HG03280 (cell line): ENCODE results near the gene DIO3.

Experiments
- ATAC-seq: cut with Tn5 transposase; IDR thresholded peaks from one replicate; pipeline ENCODE4 v1.9.1; 2021; ENCODE audit warnings: mild to moderate bottlenecking, moderate library complexity; ENCODE audit not compliant: unreplicated experiment

DIO3 gene

GRCh38 chr14:101561145-101561896 lies at the start of gene DIO3:
DIO3 (plus strand) TSS chr14:101561495.
- ATAC-seq = no peak

- ATAC-seq = no peak
Observed at GRCh38 chr14:101511620-101512375, 49.5 kb upstream of the DIO3 start.

GRCh38 chr14:101512376-101512695 lies 49.0 kb upstream of the DIO3 start:
- no peak for ATAC-seq

- no peak for ATAC-seq
Observed at GRCh38 chr14:101514136-101514535, 47.2 kb upstream of the DIO3 start.

- ATAC-seq = no peak
Observed at GRCh38 chr14:101516401-101516800, 44.9 kb upstream of the DIO3 start.

GRCh38 chr14:101518611-101519473 lies 42.5 kb upstream of the DIO3 start:
- no peak for ATAC-seq

DNA sequence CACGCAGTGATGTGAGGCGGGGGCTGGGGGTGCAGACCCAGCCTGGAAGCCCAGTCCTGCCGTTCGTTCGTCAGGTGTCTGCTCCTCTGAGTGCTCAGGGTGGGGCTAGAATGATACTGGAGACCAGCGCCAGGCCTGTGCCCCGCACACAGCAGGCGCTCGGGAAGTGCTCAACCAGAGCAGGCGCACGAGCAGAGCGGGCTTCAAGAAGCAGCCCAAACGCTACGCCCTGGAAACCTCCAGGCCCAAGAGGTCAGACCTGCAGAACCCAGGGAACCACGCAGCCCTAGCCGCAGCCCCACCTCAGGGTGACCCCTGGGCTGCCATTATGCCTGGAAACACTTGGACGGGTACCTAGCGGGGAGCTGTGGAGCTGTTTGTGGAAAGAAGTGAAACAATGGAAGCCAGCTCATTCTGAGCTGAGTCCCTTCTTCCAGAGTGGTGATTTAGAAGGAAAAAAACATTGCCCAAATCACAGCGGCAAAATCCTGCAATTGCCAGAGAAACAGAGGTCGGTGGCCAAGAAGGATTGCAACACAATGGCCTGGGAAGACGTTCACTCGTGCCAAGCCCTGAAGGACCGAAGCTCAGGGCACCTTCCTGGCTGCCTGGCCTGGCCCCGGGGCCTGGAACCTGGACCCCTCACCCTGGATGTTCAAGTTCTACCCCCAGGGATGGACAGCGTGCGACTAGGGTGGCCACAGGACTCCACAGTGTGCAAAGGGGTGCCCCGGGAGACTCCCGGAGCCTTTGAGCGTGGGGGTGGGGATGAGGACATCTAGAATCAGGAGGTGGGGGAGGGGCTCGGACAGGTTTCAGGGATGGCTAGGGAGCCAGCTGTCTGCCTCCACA lies 40.4 kb upstream of the DIO3 start:
- ATAC-seq = no peak

GRCh38 chr14:101521473-101521915 lies 39.8 kb upstream of the DIO3 start:
- no peak for ATAC-seq

GRCh38 chr14:101521978-101522377 lies 39.3 kb upstream of the DIO3 start:
- no peak for ATAC-seq

DNA sequence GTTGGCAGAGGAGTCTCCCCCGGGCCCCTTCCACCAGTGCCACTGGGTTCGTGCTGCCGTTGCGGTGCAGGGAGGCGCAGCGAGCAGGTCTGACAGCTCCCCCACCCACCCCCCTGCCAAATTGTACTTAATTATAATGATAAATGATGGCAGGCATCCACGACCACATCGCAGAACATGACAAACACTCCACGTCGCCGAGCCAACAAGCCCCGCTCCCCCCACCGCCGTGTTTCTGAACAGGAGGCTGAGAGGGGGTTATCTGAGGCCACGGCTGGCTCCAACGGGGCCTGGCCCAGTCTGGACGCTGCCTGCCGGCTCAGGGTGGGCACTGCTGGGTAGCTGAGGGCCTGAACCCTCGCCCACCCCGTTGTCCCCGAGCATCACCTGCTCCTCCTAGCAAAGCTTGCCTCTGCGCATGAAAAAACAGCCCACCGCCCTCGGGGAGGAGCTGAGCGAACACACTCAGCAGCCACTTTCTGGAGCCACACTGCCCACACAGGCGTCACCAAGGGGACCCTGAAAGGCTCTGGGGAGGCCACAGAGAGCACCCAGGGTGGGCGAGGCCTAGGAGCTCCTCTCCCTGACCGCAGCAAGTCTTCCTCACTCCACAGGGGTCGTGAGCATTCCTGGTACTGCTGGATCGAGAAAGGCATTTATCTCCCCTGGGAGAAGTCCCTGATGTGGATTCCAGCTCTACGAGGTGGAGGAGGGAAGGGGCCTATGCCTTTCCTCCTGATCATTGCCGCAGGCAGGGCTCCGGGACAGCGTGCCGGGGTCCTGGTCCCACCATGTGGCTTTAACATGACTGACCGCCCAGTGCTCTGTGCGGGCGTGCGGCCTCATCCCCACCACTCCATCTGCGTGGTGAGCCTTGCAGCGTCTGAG lies 35.4 kb upstream of the DIO3 start:
- ATAC-seq = no peak

DNA sequence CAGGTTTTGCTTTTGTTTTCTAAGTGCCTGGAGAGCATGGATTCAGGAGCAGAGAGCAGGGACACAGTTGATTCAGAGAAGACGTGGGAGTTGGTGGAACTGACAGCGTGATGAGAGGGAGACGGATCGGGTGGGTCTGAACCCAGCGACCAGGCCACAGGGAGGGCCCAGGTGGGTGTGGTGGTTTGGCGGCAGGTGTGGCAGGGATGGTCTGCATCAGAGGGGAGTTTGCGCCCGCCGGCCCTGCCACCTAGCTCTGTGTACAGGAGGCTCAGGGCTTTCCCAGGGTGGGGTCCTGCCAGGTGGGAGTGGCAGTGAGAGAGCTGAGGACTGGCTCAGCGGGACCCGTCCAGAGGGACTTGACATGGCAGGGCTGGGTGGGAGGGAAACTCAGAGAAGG lies 33.3 kb upstream of the DIO3 start:
- no peak for ATAC-seq

DNA sequence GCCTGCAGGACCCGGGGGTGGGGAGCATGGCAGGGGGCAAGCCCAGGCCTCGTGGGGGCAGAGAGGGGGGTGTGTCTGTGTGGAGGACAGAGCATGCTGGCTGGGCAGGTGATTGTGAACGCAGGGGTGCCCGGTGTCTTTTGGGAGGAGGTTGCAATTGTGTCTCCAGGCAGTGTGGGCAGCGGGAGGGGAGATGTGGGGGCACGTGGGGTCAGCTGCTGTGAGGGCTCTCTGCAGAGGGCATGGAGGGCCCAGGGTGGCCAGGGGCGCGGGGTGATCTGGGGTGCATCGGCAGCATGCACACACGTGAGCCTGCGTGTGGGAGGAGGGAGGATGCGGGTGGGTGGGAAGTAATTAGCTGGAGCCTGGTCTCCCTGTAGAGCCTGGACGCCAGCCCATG lies 32.2 kb upstream of the DIO3 start:
- ATAC-seq = no peak

DNA sequence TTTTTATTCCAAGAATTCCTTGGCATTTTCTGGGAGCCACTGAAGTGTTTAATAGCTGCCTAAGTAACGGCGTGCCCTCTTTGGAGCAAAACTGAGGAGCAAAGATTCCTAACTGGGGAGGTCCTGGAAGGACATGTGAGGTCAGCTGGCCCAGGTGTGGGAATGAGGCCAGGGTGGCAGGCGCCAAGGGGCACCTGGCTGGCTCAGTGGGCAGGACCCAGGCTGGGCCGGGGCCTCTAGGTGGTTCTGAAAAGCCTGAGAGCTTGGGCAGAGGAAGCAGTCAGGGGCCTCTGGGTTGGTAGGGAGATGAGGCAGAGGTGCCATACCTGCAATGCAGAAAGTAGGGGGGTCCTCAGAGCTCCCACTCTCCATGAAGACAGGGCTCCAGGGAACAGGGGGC lies 27.1 kb upstream of the DIO3 start:
- ATAC-seq = no peak

GRCh38 chr14:101535232-101535631 lies 26.1 kb upstream of the DIO3 start:
- ATAC-seq = no peak

DNA sequence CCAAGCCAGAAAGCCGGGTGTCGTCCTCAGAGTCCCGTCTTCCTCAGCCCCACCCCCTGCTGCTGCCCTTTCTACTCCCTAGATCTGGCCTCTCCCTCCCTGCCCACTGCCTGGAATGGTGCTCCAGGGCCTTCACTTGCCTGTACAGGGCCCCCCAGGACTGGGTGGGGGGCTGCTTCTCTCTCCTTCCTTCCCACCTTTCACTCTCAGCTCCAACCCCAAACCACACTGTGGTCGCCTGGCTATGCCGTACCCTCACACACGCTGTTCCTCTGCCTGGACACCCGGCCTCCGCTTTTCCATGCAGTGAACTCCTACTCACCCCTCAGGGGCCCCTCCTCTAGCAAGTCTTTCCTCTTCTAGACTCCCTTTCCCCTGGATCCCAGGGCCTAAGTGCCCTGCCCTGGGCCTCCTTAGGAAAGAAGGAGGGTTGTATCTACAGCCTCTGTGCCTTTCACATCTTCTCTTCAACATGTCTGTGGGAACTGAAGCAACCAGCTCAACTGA lies 25.5 kb upstream of the DIO3 start:
- no peak for ATAC-seq

- ATAC-seq = no peak
Observed at GRCh38 chr14:101537286-101537685, 24.0 kb upstream of the DIO3 start.

DNA sequence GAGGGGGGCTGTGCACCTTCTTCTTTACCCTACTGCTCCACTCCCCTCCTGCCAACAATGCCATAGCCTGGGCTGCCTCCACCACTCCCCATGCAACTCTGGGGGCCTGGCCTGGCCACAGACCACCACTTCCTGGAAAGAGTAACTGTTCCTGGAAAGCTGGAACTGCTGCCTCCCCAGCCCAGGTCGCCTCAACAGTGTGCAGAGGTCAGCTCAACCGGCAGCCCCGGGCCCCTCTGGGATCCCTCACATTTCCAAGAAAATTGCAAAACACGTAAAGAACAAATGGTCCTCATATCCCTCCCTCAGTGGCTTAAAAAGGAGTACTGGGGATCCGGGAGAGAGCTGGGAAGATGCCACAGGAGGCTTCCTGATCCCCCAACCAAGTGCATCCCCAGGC lies 22.4 kb upstream of the DIO3 start:
- ATAC-seq = no peak

GRCh38 chr14:101539880-101540279 lies 21.4 kb upstream of the DIO3 start:
- no peak for ATAC-seq
